ENCODE data around the gene JAZF1.

JAZF1 gene

GRCh38 chr7:28061824-28062196 is 118.8 kb downstream of the JAZF1 start:
- no peaks in the 10 kb centered on the region for H3K36me3 ChIP-seq (replicated peaks; ENCODE audit: insufficient read depth, low read length)
- H3K4me2 ChIP-seq (ENCODE audit: low read depth, low read length) = no peak overlapping the region
- no peaks in the 10 kb centered on the region for H4K20me1 ChIP-seq (ENCODE audit: insufficient read depth, low read length)
- H2AFZ ChIP-seq (ENCODE audit: low read length) = no peak overlapping the region
- no peak overlapping the region for H3K4me3 ChIP-seq (ENCODE audit: low read length)
- no peak overlapping the region for H3K9ac ChIP-seq (ENCODE audit: low read length)
- H3K79me2 ChIP-seq (ENCODE audit: low read length) = no peaks in the 10 kb centered on the region
- H3K9me2 ChIP-seq (replicated peaks; ENCODE audit: insufficient read depth, low read length) = no peaks in the 10 kb centered on the region
- TF ChIP-seq EZH2phosphoT487 (IDR thresholded peaks at IDR 0.05; ENCODE audit: low read length) (no peak), CTCF (IDR thresholded peaks at IDR 0.05; ENCODE audit: low read length) (no peak), EZH2 (optimal IDR thresholded peaks at IDR 0.05; ENCODE audit: low read depth, low read length) (no peak)
- no peaks in the 10 kb centered on the region for H3K4me1 ChIP-seq (ENCODE audit: low read length)
- no peaks in the 10 kb centered on the region for H3K9me3 ChIP-seq (replicated peaks; ENCODE audit: insufficient read depth, low read length)
- H3K27ac ChIP-seq (ENCODE audit: low read length) = no peak overlapping the region
- no peaks in the 10 kb centered on the region for H3K27me3 ChIP-seq (replicated peaks; ENCODE audit: insufficient read depth, low read length)
- H3F3A ChIP-seq (ENCODE audit: insufficient read depth, low read length) = no peaks in the 10 kb centered on the region
- no peak for DNase-seq

GRCh38 chr7:28060371-28060950 is 120.1 kb downstream of the JAZF1 start:
- no peaks in the 10 kb centered on the region for H3K27me3 ChIP-seq (replicated peaks; ENCODE audit: insufficient read depth, low read length)
- TF ChIP-seq EZH2phosphoT487 (IDR thresholded peaks at IDR 0.05; ENCODE audit: low read length) (no peak), CTCF (IDR thresholded peaks at IDR 0.05; ENCODE audit: low read length) (no peak), EZH2 (optimal IDR thresholded peaks at IDR 0.05; ENCODE audit: low read depth, low read length) (no peak)
- no peak overlapping the region for H3K9ac ChIP-seq (ENCODE audit: low read length)
- H4K20me1 ChIP-seq (ENCODE audit: insufficient read depth, low read length) = no peaks in the 10 kb centered on the region
- H3K4me2 ChIP-seq (ENCODE audit: low read depth, low read length) = no peak overlapping the region
- no peak overlapping the region for H2AFZ ChIP-seq (ENCODE audit: low read length)
- no peaks in the 10 kb centered on the region for H3K4me1 ChIP-seq (ENCODE audit: low read length)
- no peaks in the 10 kb centered on the region for H3K36me3 ChIP-seq (replicated peaks; ENCODE audit: insufficient read depth, low read length)
- H3K4me3 ChIP-seq (ENCODE audit: low read length) = no peak overlapping the region
- H3F3A ChIP-seq (ENCODE audit: insufficient read depth, low read length) = no peaks in the 10 kb centered on the region
- no peaks in the 10 kb centered on the region for H3K79me2 ChIP-seq (ENCODE audit: low read length)
- no peak overlapping the region for H3K27ac ChIP-seq (ENCODE audit: low read length)
- no peaks in the 10 kb centered on the region for H3K9me2 ChIP-seq (replicated peaks; ENCODE audit: insufficient read depth, low read length)
- no peak for DNase-seq
- H3K9me3 ChIP-seq (replicated peaks; ENCODE audit: insufficient read depth, low read length) = no peaks in the 10 kb centered on the region

GRCh38 chr7:28055161-28055544 is 125.4 kb downstream of the JAZF1 start:
- H3K9me2 ChIP-seq (replicated peaks; ENCODE audit: insufficient read depth, low read length) = no peaks in the 10 kb centered on the region
- H3K9me3 ChIP-seq (replicated peaks; ENCODE audit: insufficient read depth, low read length) = no peaks in the 10 kb centered on the region
- H3K4me1 ChIP-seq (ENCODE audit: low read length) = no peaks in the 10 kb centered on the region
- no peaks in the 10 kb centered on the region for H4K20me1 ChIP-seq (ENCODE audit: insufficient read depth, low read length)
- no peaks in the 10 kb centered on the region for H3K27me3 ChIP-seq (replicated peaks; ENCODE audit: insufficient read depth, low read length)
- no peak for DNase-seq
- H3K9ac ChIP-seq (ENCODE audit: low read length) = no peak overlapping the region
- no peaks in the 10 kb centered on the region for H3K36me3 ChIP-seq (replicated peaks; ENCODE audit: insufficient read depth, low read length)
- H3K4me3 ChIP-seq (ENCODE audit: low read length) = no peak overlapping the region
- H2AFZ ChIP-seq (ENCODE audit: low read length) = no peak overlapping the region
- H3F3A ChIP-seq (ENCODE audit: insufficient read depth, low read length) = no peaks in the 10 kb centered on the region
- no peak for TF ChIP-seq CTCF (IDR thresholded peaks at IDR 0.05; ENCODE audit: low read length)
- TF ChIP-seq EZH2 (optimal IDR thresholded peaks at IDR 0.05; ENCODE audit: low read depth, low read length) = no peak
- no peak for TF ChIP-seq EZH2phosphoT487 (IDR thresholded peaks at IDR 0.05; ENCODE audit: low read length)
- no peaks in the 10 kb centered on the region for H3K79me2 ChIP-seq (ENCODE audit: low read length)
- H3K4me2 ChIP-seq (ENCODE audit: low read depth, low read length) = no peak overlapping the region
- no peak overlapping the region for H3K27ac ChIP-seq (ENCODE audit: low read length)

All from MM.1S (cell line).